Measurements from ENCODE around the gene MCHR1.
"Not testable (repeated sequence)": the region's sequence is repeated elsewhere in the genome, so short reads cannot be mapped to it uniquely, and the experiment has no call there.

MCHR1 gene

DNA sequence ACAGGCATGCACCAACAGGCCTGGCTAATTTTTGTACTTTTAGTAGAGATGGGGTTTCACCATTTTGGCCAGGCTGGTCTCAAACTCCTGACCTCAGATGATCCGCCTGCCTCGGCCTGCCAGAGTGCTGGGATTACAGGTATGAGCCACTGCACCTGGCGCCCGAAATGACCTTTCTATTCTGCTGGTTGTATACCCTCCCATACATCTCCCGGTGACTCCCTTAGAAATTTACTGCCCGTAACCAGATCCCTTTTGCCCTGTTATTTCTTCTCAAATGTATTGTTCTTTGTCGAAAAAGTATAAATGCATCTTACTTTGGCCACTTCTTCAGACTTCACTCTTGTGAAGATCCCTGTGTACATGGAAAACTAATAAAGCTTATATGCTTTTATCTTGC lies 22.0 kb downstream of the MCHR1 start:
- Mint-ChIP-seq H3K27me3 (no peaks in the 10 kb centered on the region), H3K27ac (no peak overlapping the region), H3K36me3 (no peaks in the 10 kb centered on the region), H3K4me3 (no peak overlapping the region), H3K4me1 (ENCODE audit: low read depth) (peaks cover 7% of the 10 kb centered on the region), H3K9me3 (ENCODE audit: low read depth) (no peaks in the 10 kb centered on the region)

DNA sequence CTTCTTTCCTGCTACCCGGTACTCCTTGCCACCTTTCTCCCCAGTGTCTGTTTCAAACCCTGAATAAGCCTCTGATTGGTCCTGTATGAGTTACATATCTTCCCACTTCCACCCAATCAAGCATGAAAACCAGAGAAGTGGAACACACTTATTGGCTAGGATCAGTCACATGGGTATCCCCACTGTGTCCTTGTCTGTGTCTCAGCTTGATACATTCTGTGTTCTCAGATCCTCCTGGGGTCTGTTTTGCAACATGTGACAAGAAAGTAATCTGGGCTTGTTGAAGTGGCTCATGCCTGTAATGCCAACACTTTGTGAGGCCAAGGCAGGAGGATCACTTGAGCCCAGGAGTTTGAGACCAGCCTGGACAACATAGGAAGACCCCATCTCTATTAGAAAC lies 23.9 kb downstream of the MCHR1 start:
- Mint-ChIP-seq H3K4me3 (no peak overlapping the region), H3K27me3 (no peaks in the 10 kb centered on the region), H3K4me1 (ENCODE audit: low read depth) (peaks cover 7% of the 10 kb centered on the region), H3K36me3 (no peaks in the 10 kb centered on the region), H3K9me3 (ENCODE audit: low read depth) (no peaks in the 10 kb centered on the region), H3K27ac (no peak overlapping the region)

DNA sequence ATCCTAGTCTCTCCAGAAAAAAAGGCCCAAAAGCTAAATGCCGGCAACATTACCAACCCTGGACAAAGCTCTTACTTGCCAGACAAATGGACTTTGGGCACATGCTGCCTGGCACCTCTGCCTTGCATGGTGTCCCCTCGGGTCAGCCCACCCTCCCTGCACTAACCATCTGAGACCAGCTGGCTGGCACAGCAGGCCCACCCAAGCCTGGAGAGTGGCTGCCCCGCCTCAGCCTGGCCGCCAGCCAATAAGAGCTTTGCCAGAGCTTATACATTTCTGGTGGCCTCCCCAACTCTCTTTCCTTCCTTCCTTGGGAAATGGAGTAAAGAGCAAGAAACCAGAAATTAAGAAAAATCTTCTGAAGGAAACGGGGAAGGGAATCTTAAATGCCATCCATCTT lies 24.5 kb downstream of the MCHR1 start:
- Mint-ChIP-seq H3K27ac (no peak overlapping the region), H3K4me1 (ENCODE audit: low read depth) (peaks cover 7% of the 10 kb centered on the region), H3K27me3 (no peaks in the 10 kb centered on the region), H3K9me3 (ENCODE audit: low read depth) (no peaks in the 10 kb centered on the region), H3K4me3 (no peak overlapping the region), H3K36me3 (no peaks in the 10 kb centered on the region)

DNA sequence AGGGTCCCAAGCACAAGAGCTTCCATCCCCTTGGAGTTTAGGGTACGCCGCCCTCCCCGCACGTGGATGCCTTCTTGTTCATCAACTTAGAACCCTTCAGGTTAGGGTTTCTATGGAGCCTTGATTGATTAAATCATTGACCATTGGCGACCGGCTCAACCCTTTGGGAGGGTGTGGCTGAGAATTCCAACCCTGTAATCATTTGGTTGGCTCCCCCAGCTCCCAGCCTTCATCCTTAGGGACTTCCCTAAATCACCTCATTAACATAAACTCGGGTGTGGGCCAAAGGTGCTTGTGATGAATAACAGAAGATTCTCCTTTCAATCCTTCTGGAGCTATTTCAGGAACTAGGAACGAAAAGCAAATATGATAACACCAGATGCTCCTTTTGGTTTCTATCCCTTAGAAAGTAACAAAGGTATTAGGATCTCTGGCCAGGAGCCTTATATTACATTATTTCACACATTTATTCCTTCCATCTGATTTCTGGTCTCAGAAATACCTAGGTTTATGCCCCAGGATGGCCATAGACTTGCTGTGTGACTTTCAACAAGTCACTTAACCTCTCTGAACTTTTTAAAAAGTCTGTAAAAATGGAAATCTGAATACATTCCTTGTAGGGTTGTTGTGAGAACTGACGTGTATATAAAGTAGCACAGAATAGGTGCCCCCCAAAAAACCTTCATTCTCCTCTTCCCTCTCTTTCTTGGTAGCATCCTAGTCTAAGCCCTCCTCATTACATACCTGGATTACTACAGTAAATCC lies 26.8 kb downstream of the MCHR1 start:
- Mint-ChIP-seq H3K4me3 (no peak overlapping the region), H3K9me3 (ENCODE audit: low read depth) (no peaks in the 10 kb centered on the region), H3K27me3 (no peaks in the 10 kb centered on the region), H3K27ac (no peak overlapping the region), H3K4me1 (ENCODE audit: low read depth) (peaks cover 11% of the 10 kb centered on the region), H3K36me3 (peaks cover 3% of the 10 kb centered on the region)

DNA sequence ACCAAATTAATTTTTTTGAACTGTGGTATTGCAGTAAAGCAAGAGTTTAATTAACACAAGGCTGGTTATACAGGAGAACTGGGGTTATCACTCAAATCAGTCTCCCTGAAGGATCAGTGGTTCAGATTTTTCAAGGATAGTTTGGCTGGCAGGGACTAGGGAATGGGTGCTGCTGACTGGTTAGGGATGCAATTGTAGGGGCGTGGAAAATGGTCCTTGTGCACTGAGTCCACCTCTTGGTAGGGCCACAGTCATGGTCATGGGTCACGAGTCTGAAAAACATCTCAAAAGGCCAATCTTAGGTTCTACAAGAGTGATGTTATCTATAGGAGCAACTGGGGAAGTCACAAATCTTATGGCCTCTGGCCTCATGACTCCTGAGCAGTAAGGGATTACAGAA lies 27.9 kb downstream of the MCHR1 start:
- Mint-ChIP-seq H3K36me3 (peaks cover 3% of the 10 kb centered on the region), H3K9me3 (ENCODE audit: low read depth) (no peaks in the 10 kb centered on the region), H3K4me1 (ENCODE audit: low read depth) (peaks cover 14% of the 10 kb centered on the region), H3K4me3 (no peak overlapping the region), H3K27ac (no peak overlapping the region), H3K27me3 (no peaks in the 10 kb centered on the region)

DNA sequence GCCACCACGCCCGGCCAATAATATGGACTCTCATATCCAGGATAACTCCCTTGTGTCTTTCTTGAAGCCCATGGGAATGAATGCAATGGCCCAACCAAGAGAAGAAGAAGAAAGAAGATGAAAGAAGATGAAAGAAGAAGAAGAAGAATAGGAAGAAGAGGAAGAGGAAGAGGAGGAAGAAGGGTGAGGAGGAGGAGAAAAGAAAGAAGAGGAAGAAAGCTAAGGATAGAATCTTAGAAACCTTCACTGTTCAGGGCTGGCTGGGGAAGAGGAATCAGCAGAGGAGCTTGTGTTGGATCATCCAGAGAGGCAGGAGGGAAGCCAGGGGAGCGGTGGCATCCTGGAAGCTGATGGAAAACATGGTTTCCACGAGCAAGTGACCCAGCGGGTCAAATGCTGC lies 28.9 kb downstream of the MCHR1 start:
- Mint-ChIP-seq H3K9me3 (ENCODE audit: low read depth) (no peaks in the 10 kb centered on the region), H3K27me3 (no peaks in the 10 kb centered on the region), H3K36me3 (peaks cover 3% of the 10 kb centered on the region), H3K4me1 (ENCODE audit: low read depth) (peaks cover 12% of the 10 kb centered on the region), H3K27ac (no peak overlapping the region), H3K4me3 (no peak overlapping the region)

DNA sequence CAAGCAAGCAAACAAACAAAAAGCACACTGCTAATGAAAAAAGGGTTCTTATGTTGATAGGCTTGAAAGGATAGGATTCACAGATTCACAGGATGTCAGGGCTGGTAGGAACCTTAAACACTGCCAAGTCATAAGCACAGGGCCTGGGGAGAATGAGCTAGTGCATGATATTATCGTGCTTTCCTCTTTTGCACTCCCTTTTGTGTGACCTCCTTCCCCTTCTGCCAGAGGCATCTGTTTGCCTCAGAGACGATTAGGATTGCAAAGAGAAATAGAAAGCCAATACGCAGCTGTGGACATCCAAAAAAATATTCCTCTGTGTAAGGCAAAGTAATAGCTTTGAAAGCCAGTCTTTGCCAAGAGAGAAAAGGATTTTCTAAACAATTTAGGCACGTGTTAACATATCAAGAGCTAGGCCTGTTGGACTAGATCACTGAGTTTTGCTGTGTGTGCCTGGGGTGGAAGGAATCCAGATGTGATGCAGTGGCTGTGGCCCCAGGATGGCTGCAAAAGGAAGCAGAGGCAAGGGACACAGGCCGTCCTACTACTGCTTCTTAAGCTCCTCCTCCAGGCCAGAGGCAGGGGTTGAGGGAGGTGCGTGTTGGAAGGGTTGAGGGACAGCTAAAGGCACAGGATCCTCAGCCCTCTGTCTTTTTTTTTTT lies 30.6 kb downstream of the MCHR1 start:
- H3K4me3 Mint-ChIP-seq, result no peak overlapping the region
- H3K4me1 Mint-ChIP-seq (ENCODE audit: low read depth), result peaks cover 19% of the 10 kb centered on the region
- peak overlapping the region; percentile 23 for H3K27ac Mint-ChIP-seq
- peaks cover 3% of the 10 kb centered on the region for H3K36me3 Mint-ChIP-seq
- no peaks in the 10 kb centered on the region for H3K9me3 Mint-ChIP-seq (ENCODE audit: low read depth)
- H3K27me3 Mint-ChIP-seq, result no peaks in the 10 kb centered on the region

DNA sequence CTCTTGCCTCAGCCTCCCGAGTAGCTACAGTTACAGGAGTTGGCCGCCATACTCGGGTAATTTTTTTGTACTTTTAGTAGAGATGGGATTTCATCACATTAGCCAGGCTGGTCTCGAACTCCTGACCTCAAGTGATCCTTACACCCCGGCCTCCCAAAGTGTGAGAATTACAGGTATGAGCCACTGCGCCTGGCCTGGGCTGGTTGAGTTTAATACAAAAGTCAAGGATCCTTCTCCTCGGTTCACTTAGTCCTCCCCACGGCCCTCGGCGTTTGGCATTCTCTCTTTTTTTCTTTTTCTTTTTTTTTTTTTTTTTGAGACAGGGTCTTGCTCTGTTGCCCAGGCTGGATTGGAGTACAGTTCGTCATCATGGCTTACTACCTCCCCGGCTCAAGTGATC lies 33.0 kb downstream of the MCHR1 start:
- Mint-ChIP-seq H3K4me1 (ENCODE audit: low read depth) (peaks cover 20% of the 10 kb centered on the region), H3K27ac (no peak overlapping the region), H3K36me3 (peaks cover 3% of the 10 kb centered on the region), H3K9me3 (ENCODE audit: low read depth) (no peaks in the 10 kb centered on the region), H3K4me3 (no peak overlapping the region), H3K27me3 (no peaks in the 10 kb centered on the region)

DNA sequence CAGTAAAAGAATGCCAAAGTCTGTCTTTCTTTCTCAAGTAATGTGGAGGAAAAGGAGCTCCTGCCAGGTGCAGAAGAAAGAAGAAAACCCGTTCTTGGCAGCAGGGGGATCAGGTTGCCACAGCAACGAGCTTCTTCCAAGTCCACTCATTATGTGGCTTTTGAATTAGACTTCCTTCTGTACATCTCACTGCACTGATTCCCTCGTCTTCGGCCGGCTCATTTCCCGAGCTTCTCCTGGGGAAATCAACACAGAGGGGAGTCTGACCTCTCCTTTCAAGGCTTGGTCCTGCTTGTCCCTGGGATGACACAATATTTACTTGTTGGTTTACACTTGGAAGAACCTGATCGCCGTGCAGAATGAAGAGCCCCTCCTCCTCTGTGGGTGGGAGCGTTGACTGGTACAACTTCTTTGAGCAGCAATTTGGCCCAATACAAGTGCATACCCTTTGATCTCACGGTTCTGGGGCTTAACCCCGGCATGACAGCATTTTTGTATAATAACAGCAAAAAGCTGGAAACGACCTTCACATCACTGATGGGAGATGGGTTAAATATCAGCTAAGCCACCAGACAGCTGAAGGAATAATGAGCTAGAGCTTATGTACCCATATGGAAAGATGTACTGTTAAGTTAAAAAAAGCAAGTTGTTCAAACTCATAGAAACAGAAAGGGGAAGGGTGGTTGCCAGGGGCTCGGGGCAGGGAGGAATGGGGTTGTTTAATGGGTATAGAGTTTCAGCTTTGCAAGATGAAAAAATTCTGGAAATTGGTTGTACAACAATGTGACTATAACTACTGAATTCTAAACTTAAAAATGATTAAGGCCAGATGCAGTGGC lies 35.4 kb downstream of the MCHR1 start:
- Mint-ChIP-seq H3K4me3 (peak overlapping the region; percentile 27), H3K9me3 (ENCODE audit: low read depth) (no peaks in the 10 kb centered on the region), H3K4me1 (ENCODE audit: low read depth) (peaks cover 29% of the 10 kb centered on the region), H3K27me3 (no peaks in the 10 kb centered on the region), H3K27ac (no peak overlapping the region), H3K36me3 (peaks cover 3% of the 10 kb centered on the region)

DNA sequence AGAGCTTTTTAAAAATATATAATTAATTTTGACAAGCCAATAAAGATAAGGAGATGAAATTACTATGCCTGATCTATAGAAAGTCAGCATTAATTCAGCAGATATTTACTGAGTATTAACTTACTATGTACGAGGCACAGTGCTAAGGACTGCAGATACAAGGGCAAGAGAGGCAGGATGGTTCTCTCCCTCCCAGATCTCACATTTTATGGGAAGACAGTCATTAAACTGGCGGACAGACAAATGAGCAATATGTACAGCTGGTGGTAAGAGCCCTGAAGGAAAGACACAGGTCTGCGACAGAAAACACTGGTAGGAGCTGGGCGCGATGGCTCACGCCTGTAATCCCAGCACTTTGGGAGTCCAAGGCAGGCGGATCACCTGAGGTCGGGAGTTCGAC lies 36.8 kb downstream of the MCHR1 start:
- H3K4me3 Mint-ChIP-seq, result no peak overlapping the region
- H3K27ac Mint-ChIP-seq, result no peak overlapping the region
- peaks cover 28% of the 10 kb centered on the region for H3K4me1 Mint-ChIP-seq (ENCODE audit: low read depth)
- no peaks in the 10 kb centered on the region for H3K27me3 Mint-ChIP-seq
- no peaks in the 10 kb centered on the region for H3K9me3 Mint-ChIP-seq (ENCODE audit: low read depth)
- no peaks in the 10 kb centered on the region for H3K36me3 Mint-ChIP-seq

DNA sequence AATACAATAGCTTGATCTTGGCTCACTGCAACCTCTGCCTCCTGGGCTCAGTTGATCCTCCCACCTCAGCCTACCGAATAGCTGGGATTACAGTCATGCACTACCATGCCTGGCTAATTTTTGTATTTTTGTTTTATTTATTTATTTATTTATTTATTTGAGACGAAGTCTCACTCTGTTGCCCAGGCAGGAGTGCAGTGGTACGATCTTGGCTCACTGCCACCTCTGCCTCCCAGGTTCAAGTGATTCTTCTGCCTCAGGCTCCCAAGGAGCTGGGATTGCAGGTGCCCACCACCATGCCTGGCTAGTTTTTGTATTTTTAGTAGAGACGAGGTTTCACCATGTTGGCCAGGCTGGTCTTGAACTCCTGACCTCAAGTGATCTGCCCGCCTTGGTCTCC lies 38.4 kb downstream of the MCHR1 start:
- not testable (repeated sequence) for H3K27me3 Mint-ChIP-seq; H3K36me3 Mint-ChIP-seq; H3K4me3 Mint-ChIP-seq; H3K27ac Mint-ChIP-seq; H3K9me3 Mint-ChIP-seq (ENCODE audit: low read depth)
- peaks cover 25% of the 10 kb centered on the region for H3K4me1 Mint-ChIP-seq (ENCODE audit: low read depth)

DNA sequence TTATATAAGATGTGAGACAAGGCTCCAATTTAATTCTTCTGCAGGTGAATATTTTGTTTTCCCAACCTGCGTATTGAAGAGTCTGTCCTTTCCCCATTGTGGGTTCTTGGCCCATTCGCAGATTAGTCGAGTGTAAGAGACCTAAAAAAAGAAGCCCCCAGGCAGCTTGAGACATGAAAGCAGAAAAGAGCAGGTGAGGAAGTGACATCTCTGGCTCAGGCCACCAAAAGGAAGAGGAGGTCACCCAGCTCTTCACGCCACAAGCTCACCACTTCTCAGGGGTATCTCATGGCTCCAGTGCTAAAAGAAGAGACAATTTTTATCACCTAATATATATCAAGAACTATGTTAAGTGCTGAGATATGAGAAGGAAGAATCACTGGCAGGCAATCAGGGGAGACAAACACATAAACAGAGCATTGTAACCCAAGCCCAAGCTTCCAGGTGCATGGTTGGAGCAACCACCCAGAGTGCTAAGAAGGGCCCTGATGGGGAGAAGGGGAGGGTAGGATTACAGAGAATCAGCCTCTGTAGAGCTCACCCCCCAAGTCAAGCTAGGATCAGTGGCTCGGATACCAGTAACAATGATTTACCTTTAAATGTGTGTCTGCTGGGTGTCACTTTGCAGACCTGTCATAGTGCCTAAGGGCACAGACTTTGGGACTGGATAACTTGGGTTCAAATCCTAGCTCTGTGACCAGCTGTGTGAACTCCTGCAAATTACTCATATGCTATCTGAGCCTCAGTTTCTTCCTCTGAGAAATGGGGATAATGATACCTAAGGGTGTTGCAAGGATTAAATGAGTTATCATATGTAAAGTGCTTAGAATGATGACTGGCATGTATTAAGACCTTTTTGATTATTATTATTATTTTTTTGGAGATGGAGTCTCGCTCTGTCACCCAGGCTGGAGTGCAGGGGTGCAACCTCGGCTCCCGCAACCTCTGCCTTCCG lies 39.2 kb downstream of the MCHR1 start:
- Mint-ChIP-seq H3K4me3 (no peak overlapping the region), H3K36me3 (no peaks in the 10 kb centered on the region), H3K9me3 (ENCODE audit: low read depth) (no peaks in the 10 kb centered on the region), H3K27me3 (no peaks in the 10 kb centered on the region), H3K27ac (no peak overlapping the region), H3K4me1 (ENCODE audit: low read depth) (peaks cover 25% of the 10 kb centered on the region)

DNA sequence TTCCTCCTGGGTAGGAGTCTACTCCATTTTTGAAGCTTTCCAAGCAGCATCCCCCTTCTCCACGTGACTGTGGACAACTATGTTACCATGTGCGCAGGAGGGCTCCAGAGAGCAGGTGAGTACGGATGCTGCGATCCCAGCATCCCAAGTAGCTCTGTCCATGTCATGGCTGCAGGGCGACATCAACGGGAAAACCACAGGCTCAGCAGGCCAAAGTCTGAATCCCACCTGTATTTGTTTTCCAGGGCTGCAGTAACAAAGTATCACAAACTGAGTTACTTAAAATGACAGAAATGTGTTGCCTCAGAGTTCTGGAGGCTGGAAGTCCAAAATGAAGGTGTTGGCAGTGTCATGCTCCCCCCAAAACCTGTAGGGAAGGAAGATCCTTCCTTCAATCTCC lies 40.3 kb downstream of the MCHR1 start:
- Mint-ChIP-seq H3K36me3 (no peaks in the 10 kb centered on the region), H3K4me1 (ENCODE audit: low read depth) (peaks cover 20% of the 10 kb centered on the region), H3K27me3 (no peaks in the 10 kb centered on the region), H3K9me3 (ENCODE audit: low read depth) (no peaks in the 10 kb centered on the region), H3K27ac (no peak overlapping the region), H3K4me3 (no peak overlapping the region)

DNA sequence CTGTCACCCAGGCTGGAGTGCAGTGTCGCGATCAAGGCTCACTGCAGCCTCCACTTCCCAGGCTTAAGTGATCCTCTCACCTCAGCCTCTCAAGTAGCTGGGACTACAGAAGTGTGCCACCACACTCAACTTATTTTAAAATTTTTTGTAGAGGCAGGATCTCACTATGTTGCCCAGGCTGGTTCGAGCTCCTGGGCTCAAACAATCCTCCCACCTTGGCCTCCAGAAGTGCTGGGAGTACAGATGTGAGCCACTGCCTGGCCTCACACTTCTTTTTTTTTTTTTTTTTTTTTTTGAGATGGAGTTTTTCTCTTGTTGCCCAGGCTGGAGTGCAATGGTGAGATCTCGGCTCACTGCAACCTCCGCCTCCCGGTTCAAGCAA lies 40.9 kb downstream of the MCHR1 start:
- H3K9me3 Mint-ChIP-seq (ENCODE audit: low read depth), result not testable (repeated sequence)

More for the DNA sequence above, 40.9 kb downstream of the MCHR1 start:
- H3K36me3 Mint-ChIP-seq, H3K4me3 Mint-ChIP-seq, H3K27me3 Mint-ChIP-seq, H3K27ac Mint-ChIP-seq: not testable (repeated sequence)
- H3K4me1 Mint-ChIP-seq (ENCODE audit: low read depth), result peaks cover 17% of the 10 kb centered on the region
